AML-193 (cell line): ENCODE data around the gene STK32C.
"Not testable (repeated sequence)": the region's sequence is repeated elsewhere in the genome, so short reads cannot be mapped to it uniquely, and the experiment has no call there.

ENCODE experiments used
- DNase-seq, 2 experiments: peaks; one replicate each; lab custom pipeline; 2025; lab: John Stamatoyannopoulos, UW

STK32C gene

GRCh38 chr10:132302421-132303310 is 5.1 kb downstream of the STK32C start:
- no peak for DNase-seq

GRCh38 chr10:132301371-132302330 is 6.1 kb downstream of the STK32C start:
- DNase-seq, result no peak

- no peak for DNase-seq
These were observed 7.2 kb downstream of the STK32C start for GRCh38 chr10:132300582-132300981.

GRCh38 chr10:132299371-132300336 is 8.1 kb downstream of the STK32C start:
- DNase-seq, result no peak

GRCh38 chr10:132298038-132298881 is 9.5 kb downstream of the STK32C start:
- DNase-seq, result no peak

GRCh38 chr10:132297526-132297925 is 10.2 kb downstream of the STK32C start:
- DNase-seq, result no peak

GRCh38 chr10:132296666-132297443 is 10.9 kb downstream of the STK32C start:
- no peak for DNase-seq

GRCh38 chr10:132295481-132295880 is 12.3 kb downstream of the STK32C start:
- DNase-seq, result not testable (repeated sequence)

GRCh38 chr10:132294561-132295318 is 13.0 kb downstream of the STK32C start:
- DNase-seq, result no peak

GRCh38 chr10:132293813-132294520 is 13.8 kb downstream of the STK32C start:
- no peak for DNase-seq

GRCh38 chr10:132293201-132293812 is 14.4 kb downstream of the STK32C start:
- no peak for DNase-seq

- no peak for DNase-seq
These were observed 15.2 kb downstream of the STK32C start for GRCh38 chr10:132292287-132293200.

GRCh38 chr10:132291826-132292225 is 15.9 kb downstream of the STK32C start:
- no peak for DNase-seq

- no peak for DNase-seq
These were observed 17.1 kb downstream of the STK32C start for GRCh38 chr10:132290631-132291030.

- no peak for DNase-seq
These were observed 18.3 kb downstream of the STK32C start for GRCh38 chr10:132289439-132289838.

GRCh38 chr10:132283604-132284382 is 24.0 kb downstream of the STK32C start:
- no peak for DNase-seq
